ENCODE results near the gene LDLRAD4. TPM values are rescaled to one million over a fixed set of nuclear protein-coding genes. Genes with fewer than 3 reads are reported as not detected.
A peak's percentile ranks its signal among the peaks of the same experiment; 100 is the strongest.

Gene LDLRAD4
- total and polyA plus RNA-seq, 2 donors, result 46.9 to 80.0 TPM

DNA sequence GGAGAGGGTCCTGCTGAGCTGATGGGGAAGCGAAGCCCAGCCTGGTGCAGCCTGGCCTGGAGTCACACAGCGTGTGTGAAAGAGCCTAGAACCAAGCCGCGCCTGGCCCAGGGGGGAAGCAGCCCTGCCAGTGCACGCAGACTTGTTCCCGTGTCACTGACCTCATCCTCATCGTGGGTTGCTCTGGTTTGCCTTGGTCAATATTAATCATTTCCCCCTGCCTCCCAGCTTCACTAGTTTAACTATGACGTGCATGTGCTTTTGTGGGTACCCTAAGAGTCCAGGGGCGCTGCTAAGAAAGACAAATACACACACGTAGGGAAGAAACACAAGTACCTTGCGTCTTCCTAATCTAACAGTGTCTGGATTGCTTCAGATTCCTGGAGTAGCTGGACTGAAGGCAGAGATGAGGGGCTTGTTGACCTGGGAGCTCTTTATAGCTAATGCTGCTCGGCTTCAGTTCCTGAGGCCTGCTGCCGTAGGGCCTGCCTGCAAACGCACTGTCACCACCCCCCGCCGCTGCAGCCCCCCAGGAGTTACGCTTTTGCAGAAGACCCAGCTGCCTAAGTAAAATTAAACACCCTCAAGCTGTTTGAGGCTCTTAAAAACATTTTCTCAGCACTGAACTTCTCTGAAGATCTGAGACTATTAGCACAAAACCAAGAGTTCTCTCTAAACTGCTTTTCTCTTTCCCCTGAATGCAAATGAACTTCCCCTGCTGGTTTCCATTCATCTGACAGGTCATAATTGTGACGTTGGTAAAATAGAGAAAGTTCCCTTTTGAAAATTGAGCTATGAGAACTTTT lies 348.6 kb downstream of the LDLRAD4 start:
- H3K4me1 ChIP-seq (ENCODE audit: control insufficient read depth in 2 of 2, insufficient read depth in 2 of 2, low read length in 2 of 2), result peaks cover 35 to 87% of the 10 kb centered on the region in 2 donors
- H3K27ac ChIP-seq (ENCODE audit: low read depth in 1 of 2, low read length in 1 of 2), result peak overlapping the region; percentile 77 to 89

DNA sequence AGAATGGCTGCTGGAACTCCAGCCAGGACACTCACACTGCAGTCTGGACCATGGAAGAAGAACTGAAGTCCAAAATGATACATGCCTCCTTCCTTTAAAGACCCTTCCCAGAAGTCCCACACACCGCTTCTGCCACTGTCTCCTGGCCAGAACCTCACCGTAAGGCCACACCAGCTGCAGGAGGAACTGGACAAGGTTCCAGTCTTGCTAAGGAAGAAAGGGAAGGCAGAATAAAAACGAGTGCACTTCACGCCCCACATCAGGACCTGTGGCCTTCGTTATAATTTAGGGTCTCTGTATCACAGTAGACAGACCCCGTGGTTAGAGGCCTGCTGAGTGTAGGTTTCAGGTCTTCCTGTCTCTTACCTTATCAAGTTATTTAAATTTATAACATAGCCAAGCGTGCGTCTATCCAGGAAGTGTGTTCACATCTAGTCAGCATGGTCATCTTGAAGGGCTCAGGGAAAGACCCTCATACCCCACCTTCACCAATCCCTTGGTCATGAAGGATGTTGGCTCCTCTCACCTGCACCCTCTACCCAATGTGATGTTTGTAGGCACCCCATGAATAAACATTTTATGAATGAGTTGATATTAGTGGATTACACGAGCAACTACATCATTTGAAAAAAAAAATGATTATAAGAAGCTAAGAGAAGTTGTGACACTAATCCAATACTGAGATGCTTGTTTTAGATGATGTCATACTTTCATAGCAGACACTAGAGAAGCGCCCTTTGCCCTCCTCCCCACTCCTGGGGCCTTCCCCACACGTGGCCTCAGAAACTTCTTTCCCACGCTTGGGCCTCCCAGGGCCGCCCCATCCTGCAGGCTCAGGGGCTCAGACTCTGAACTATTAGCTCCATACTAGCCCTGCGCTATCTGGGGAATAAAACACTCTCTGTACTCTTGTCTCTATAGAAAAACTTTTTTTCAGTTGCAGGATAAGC lies 350.2 kb downstream of the LDLRAD4 start:
- H3K9me3 ChIP-seq (ENCODE audit: control insufficient read depth in 2 of 2, insufficient read depth in 1 of 2, low read length in 1 of 2), result peaks cover 0 to 2% of the 10 kb centered on the region in 2 donors
- peak overlapping the region in 1 of 2 donors; percentile 38 for H3K27ac ChIP-seq (ENCODE audit: low read depth in 1 of 2, low read length in 1 of 2)
- peaks cover 5 to 12% of the 10 kb centered on the region in 2 donors for H3K36me3 ChIP-seq (ENCODE audit: control insufficient read depth in 2 of 2, insufficient read depth in 2 of 2, low read length in 1 of 2)
- 66% methylated on average over 14 of the region's 14 CpGs for WGBS
- no peaks in the 10 kb centered on the region for H3K27me3 ChIP-seq (ENCODE audit: control insufficient read depth in 2 of 2, insufficient read depth in 1 of 2, low read length in 1 of 2)
- DNase-seq (ENCODE audit: low read depth in 6 of 9, low spot score in 9 of 9), result peak in 1 of 9 donors; percentile 39
- H3K4me1 ChIP-seq (ENCODE audit: control insufficient read depth in 2 of 2, insufficient read depth in 2 of 2, low read length in 2 of 2), result peaks cover 20 to 73% of the 10 kb centered on the region in 2 donors
- no peak overlapping the region for H3K4me3 ChIP-seq (ENCODE audit: low read length in 2 of 2)

More for the DNA sequence above, 348.6 kb downstream of the LDLRAD4 start:
- WGBS, result 51% methylated on average over 18 of the region's 18 CpGs
- Histone ChIP-seq H3K27me3 (ENCODE audit: control insufficient read depth in 2 of 2, insufficient read depth in 1 of 2, low read length in 1 of 2) (no peaks in the 10 kb centered on the region), H3K4me3 (ENCODE audit: low read length in 2 of 2) (no peak overlapping the region), H3K36me3 (ENCODE audit: control insufficient read depth in 2 of 2, insufficient read depth in 2 of 2, low read length in 1 of 2) (peaks cover 4 to 5% of the 10 kb centered on the region in 2 donors), H3K9me3 (ENCODE audit: control insufficient read depth in 2 of 2, insufficient read depth in 1 of 2, low read length in 1 of 2) (peaks cover 0 to 2% of the 10 kb centered on the region in 2 donors)
- peak in 3 of 9 donors; percentile 27 to 69 (median 44) for DNase-seq (ENCODE audit: low read depth in 6 of 9, low spot score in 9 of 9)

- H3K36me3 ChIP-seq (ENCODE audit: control insufficient read depth in 2 of 2, insufficient read depth in 2 of 2, low read length in 1 of 2), result peaks cover 8 to 12% of the 10 kb centered on the region in 2 donors
- peaks cover 10 to 58% of the 10 kb centered on the region in 2 donors for H3K4me1 ChIP-seq (ENCODE audit: control insufficient read depth in 2 of 2, insufficient read depth in 2 of 2, low read length in 2 of 2)
- H3K27me3 ChIP-seq (ENCODE audit: control insufficient read depth in 2 of 2, insufficient read depth in 1 of 2, low read length in 1 of 2), result no peaks in the 10 kb centered on the region
- DNase-seq (ENCODE audit: low read depth in 6 of 9, low spot score in 9 of 9), result no peak
- H3K4me3 ChIP-seq (ENCODE audit: low read length in 2 of 2), result no peak overlapping the region
- H3K27ac ChIP-seq (ENCODE audit: low read depth in 1 of 2, low read length in 1 of 2), result no peak overlapping the region
- peaks cover 0 to 2% of the 10 kb centered on the region in 2 donors for H3K9me3 ChIP-seq (ENCODE audit: control insufficient read depth in 2 of 2, insufficient read depth in 1 of 2, low read length in 1 of 2)
- 89% methylated on average over 17 of the region's 17 CpGs for WGBS
Measured at GRCh38 chr18:13570216-13570615, 351.7 kb downstream of the LDLRAD4 start.

DNA sequence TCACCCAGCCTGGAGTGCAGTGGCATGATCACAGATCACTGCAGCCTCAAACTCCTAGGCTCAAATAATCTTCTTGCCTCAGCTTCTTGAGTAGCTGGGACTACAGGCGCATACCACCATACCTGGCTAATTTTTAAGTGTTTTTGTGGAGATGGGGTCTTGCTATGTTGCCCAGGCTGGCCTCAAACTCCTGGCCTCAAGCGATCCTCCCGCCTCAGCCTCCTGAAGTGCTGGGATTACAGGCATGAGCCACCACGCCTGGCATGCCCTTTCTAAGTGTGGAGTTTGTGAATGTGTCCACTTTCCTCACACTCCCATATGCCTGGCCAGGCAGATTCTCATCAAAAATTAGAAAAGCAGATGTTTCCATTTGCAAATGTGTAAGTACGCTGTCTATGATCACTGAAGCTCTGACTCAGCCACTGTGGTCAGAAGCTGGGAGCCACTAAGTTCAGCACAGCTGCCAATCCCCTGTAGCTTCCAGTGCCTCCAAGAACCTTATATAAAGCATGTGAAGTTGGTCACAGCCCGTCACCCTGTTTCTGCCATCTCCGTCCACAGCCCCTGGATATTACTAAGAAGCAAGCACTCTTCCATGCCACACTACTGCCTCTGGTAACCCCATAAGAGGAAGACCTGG lies 352.4 kb downstream of the LDLRAD4 start:
- peak overlapping the region in 1 of 2 donors; percentile 18 for H3K27ac ChIP-seq (ENCODE audit: low read depth in 1 of 2, low read length in 1 of 2)
- no peak overlapping the region for H3K4me3 ChIP-seq (ENCODE audit: low read length in 2 of 2)
- H3K27me3 ChIP-seq (ENCODE audit: control insufficient read depth in 2 of 2, insufficient read depth in 1 of 2, low read length in 1 of 2), result no peaks in the 10 kb centered on the region
- peaks cover 10 to 50% of the 10 kb centered on the region in 2 donors for H3K4me1 ChIP-seq (ENCODE audit: control insufficient read depth in 2 of 2, insufficient read depth in 2 of 2, low read length in 2 of 2)
- no peak for DNase-seq (ENCODE audit: low read depth in 6 of 9, low spot score in 9 of 9)
- peaks cover 5 to 12% of the 10 kb centered on the region in 2 donors for H3K36me3 ChIP-seq (ENCODE audit: control insufficient read depth in 2 of 2, insufficient read depth in 2 of 2, low read length in 1 of 2)
- H3K9me3 ChIP-seq (ENCODE audit: control insufficient read depth in 2 of 2, insufficient read depth in 1 of 2, low read length in 1 of 2), result no peaks in the 10 kb centered on the region
- WGBS, result 90% methylated on average over 7 of the region's 7 CpGs

GRCh38 chr18:13572148-13572547 lies 353.6 kb downstream of the LDLRAD4 start:
- Histone ChIP-seq H3K9me3 (ENCODE audit: control insufficient read depth in 2 of 2, insufficient read depth in 1 of 2, low read length in 1 of 2) (no peaks in the 10 kb centered on the region), H3K4me1 (ENCODE audit: control insufficient read depth in 2 of 2, insufficient read depth in 2 of 2, low read length in 2 of 2) (peaks cover 13 to 46% of the 10 kb centered on the region in 2 donors), H3K4me3 (ENCODE audit: low read length in 2 of 2) (no peak overlapping the region), H3K27me3 (ENCODE audit: control insufficient read depth in 2 of 2, insufficient read depth in 1 of 2, low read length in 1 of 2) (no peaks in the 10 kb centered on the region), H3K27ac (ENCODE audit: low read depth in 1 of 2, low read length in 1 of 2) (no peak overlapping the region), H3K36me3 (ENCODE audit: control insufficient read depth in 2 of 2, insufficient read depth in 2 of 2, low read length in 1 of 2) (peaks cover 3 to 12% of the 10 kb centered on the region in 2 donors)
- WGBS, result 99% methylated on average over 5 of the region's 5 CpGs
- no peak for DNase-seq (ENCODE audit: low read depth in 6 of 9, low spot score in 9 of 9)

- Histone ChIP-seq H3K36me3 (ENCODE audit: control insufficient read depth in 2 of 2, insufficient read depth in 2 of 2, low read length in 1 of 2) (peaks cover 3 to 12% of the 10 kb centered on the region in 2 donors), H3K4me3 (ENCODE audit: low read length in 2 of 2) (no peak overlapping the region), H3K4me1 (ENCODE audit: control insufficient read depth in 2 of 2, insufficient read depth in 2 of 2, low read length in 2 of 2) (peaks cover 14 to 47% of the 10 kb centered on the region in 2 donors), H3K27me3 (ENCODE audit: control insufficient read depth in 2 of 2, insufficient read depth in 1 of 2, low read length in 1 of 2) (no peaks in the 10 kb centered on the region), H3K27ac (ENCODE audit: low read depth in 1 of 2, low read length in 1 of 2) (no peak overlapping the region), H3K9me3 (ENCODE audit: control insufficient read depth in 2 of 2, insufficient read depth in 1 of 2, low read length in 1 of 2) (no peaks in the 10 kb centered on the region)
- WGBS, result 98% methylated on average over 7 of the region's 7 CpGs
- no peak for DNase-seq (ENCODE audit: low read depth in 6 of 9, low spot score in 9 of 9)
Measured at GRCh38 chr18:13572721-13573120, 354.2 kb downstream of the LDLRAD4 start.

- Histone ChIP-seq H3K9me3 (ENCODE audit: control insufficient read depth in 2 of 2, insufficient read depth in 1 of 2, low read length in 1 of 2) (no peaks in the 10 kb centered on the region), H3K4me3 (ENCODE audit: low read length in 2 of 2) (no peak overlapping the region), H3K27me3 (ENCODE audit: control insufficient read depth in 2 of 2, insufficient read depth in 1 of 2, low read length in 1 of 2) (no peaks in the 10 kb centered on the region), H3K36me3 (ENCODE audit: control insufficient read depth in 2 of 2, insufficient read depth in 2 of 2, low read length in 1 of 2) (peaks cover 3 to 12% of the 10 kb centered on the region in 2 donors), H3K27ac (ENCODE audit: low read depth in 1 of 2, low read length in 1 of 2) (no peak overlapping the region), H3K4me1 (ENCODE audit: control insufficient read depth in 2 of 2, insufficient read depth in 2 of 2, low read length in 2 of 2) (peaks cover 14 to 45% of the 10 kb centered on the region in 2 donors)
- WGBS, result 97% methylated on average over 7 of the region's 7 CpGs
- DNase-seq (ENCODE audit: low read depth in 6 of 9, low spot score in 9 of 9), result no peak
Measured at GRCh38 chr18:13573750-13574149, 355.2 kb downstream of the LDLRAD4 start.

DNA sequence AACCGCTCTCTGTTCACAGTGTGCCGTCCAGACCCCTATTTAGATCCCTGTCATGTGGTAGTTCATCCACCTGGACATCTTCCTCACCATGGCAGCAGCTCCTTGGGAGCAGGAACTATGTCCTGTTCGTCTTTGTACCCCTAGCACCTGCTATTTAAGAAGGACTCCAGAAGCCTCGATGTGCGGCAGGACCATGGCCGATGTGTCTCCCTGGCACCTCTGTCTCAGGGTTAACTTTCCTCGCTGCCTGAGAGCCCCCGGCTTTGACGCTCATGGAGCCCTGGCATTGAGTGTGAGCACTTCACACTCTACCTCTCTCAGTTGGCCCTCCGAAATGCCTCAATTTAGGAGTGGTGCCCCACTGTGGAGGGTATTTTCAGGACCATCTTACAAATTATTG lies 355.8 kb downstream of the LDLRAD4 start:
- no peak for DNase-seq (ENCODE audit: low read depth in 6 of 9, low spot score in 9 of 9)
- peaks cover 16 to 41% of the 10 kb centered on the region in 2 donors for H3K4me1 ChIP-seq (ENCODE audit: control insufficient read depth in 2 of 2, insufficient read depth in 2 of 2, low read length in 2 of 2)
- no peaks in the 10 kb centered on the region for H3K9me3 ChIP-seq (ENCODE audit: control insufficient read depth in 2 of 2, insufficient read depth in 1 of 2, low read length in 1 of 2)
- over 99% methylated on average over 10 of the region's 10 CpGs for WGBS
- no peak overlapping the region for H3K27ac ChIP-seq (ENCODE audit: low read depth in 1 of 2, low read length in 1 of 2)
- no peaks in the 10 kb centered on the region for H3K27me3 ChIP-seq (ENCODE audit: control insufficient read depth in 2 of 2, insufficient read depth in 1 of 2, low read length in 1 of 2)
- peaks cover 3 to 12% of the 10 kb centered on the region in 2 donors for H3K36me3 ChIP-seq (ENCODE audit: control insufficient read depth in 2 of 2, insufficient read depth in 2 of 2, low read length in 1 of 2)
- no peak overlapping the region for H3K4me3 ChIP-seq (ENCODE audit: low read length in 2 of 2)
